HG03097 (cell line): ENCODE data around the gene GSPT1.
"Not testable (repeated sequence)": the region's sequence is repeated elsewhere in the genome, so short reads cannot be mapped to it uniquely, and the experiment has no call there.

Source experiments
- ATAC-seq: cut with Tn5 transposase; IDR thresholded peaks from one replicate; pipeline ENCODE4 v1.9.1; 2021; ENCODE audit not compliant: unreplicated experiment, low FRiP score

Gene GSPT1

DNA sequence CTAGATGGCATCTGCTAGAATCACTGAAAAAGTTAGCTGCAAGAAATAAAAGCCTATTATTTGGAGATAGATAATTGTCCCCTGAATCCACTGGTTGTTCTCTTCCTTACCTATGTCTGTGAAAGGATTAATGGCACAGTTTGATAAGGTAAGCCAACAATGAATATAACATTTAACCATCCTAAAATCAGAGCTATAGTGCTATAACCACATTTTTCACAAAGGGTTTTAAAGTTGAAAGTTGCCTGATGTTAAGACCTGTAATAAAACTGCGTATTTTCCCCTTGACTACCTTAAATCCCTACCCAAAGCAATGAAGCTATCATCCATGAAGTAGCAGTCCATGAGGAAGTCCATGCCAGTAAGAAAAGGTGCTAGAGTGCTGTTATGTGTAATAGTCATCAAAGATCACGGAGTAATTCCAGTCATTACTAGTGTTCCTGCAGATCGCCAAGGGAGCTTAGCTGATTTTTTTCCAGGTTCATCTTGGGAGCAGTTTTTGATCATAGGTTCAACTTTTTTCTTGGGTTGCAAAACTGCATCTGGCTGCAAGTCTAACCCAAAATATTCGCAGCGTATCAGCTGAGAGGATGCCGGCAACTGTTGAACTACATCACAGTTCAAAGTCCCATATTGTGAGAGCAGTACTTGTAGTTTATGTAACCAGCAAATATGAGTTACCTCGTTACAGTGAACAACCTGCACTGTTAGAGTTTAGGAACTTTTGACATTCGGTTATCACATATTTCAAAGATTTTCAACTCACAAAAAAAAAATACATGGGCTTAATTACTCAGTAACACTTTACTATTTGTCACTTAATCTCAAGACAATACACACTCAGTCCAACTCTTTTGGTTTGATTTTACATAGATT, 46.2 kb downstream of the GSPT1 start:
- no peak for ATAC-seq

DNA sequence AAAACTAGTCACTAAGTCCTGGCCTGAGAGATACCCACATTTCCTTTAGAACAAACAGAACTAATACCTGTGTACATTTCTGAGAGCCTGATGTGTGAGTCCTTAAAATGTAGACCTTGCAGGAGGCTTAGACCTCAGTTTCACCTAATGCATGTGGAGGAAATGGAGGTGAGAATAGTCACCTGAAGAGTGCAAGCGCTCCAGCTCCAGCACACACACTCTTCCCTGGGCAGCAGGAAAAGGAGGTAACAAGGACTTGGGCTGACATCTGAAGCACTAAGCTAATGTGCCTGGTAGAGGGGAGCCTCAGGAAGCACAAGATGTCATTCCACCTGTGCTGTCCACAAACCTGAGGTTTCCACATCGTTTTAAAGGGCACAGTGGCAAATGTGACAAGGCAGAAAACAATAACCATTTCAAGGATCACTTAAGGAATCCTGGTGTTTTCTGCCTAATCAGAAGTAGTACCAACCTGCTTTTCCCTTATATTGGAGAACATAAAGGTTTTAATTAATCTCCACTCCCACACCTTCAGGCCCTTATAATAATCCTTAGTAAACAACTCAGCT, 47.3 kb downstream of the GSPT1 start:
- ATAC-seq = no peak

DNA sequence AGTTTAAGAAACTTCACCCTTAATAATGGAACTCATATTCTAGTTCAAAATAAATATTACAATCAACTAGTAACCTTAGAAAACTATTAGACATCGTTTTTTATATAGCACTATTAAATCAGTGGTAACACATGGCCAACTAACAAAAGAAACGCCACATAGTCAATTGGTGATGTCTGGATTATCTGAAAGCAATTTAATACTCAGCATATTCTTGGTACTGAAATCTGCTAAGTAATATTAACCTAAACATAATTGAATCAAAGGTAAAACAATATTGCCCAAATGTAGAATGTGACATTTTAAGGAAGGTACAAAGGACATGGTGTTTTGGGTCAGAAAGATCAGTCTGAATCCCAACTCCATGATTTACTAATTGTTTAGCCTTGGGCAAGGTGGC, 53.3 kb downstream of the GSPT1 start:
- ATAC-seq = no peak

GRCh38 chr16:11857161-11857560, 58.6 kb downstream of the GSPT1 start:
- ATAC-seq = no peak

DNA sequence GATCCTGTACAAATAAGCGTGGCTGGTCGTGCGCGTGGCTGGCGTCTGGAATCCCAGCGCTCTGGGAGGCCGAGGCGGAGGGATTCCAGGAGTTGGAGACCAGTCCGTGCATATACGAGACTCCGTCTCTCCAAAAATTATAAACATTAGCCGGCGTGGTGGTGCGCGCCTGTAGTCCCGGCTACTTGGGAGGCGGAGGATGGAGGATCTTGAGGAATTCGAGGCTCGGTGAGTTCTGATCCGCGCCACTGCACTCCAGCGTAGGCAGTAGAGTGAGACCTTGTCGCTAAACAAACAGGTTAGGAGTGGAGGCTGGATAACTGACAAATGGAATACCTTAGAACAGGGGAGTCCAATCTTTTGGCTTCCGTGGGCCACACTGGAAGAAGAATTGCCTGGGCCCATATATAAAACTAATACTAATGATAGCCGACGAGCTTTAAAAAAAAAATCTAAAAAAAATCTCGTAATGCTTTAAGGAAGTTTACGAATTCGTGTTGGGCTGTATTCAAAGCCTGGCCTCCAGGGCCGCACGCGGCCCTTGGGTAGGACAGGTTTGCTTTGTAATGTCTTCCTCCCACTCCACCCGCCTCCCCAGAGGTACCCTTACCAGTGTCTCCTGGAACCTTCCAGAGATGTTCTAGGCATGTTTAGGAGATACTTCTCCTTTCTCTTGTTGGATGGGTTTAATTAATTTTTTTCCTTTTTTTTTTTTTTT, 63.5 kb downstream of the GSPT1 start:
- no peak for ATAC-seq

- ATAC-seq = peak; percentile 71
These were observed 64.3 kb downstream of the GSPT1 start, which contains the start of gene RSL1D1 for GRCh38 chr16:11851294-11852091. TSS of gene RSL1D1 (minus strand) at chr16:11851542. CDS start at chr16:11851512, 30 bp downstream.

DNA sequence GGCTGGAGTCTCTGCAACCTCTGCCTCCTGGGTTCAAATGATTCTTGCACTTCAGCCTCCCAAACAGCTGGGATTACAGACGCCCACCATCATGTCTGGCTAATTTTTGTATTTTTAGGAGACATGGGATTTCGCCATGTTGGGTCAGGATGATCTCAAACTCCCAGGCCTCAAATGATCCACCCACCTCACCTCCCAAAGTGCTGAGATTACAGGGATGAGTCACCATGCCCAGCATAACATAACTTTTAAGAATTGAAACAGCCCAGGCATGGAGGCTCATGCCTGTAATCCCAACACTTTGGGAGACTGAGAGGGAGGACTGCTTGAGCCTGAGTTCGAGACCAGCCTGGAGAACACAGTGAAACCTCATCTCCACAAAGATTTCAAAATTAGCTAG, 66.9 kb downstream of the GSPT1 start:
- no peak for ATAC-seq

DNA sequence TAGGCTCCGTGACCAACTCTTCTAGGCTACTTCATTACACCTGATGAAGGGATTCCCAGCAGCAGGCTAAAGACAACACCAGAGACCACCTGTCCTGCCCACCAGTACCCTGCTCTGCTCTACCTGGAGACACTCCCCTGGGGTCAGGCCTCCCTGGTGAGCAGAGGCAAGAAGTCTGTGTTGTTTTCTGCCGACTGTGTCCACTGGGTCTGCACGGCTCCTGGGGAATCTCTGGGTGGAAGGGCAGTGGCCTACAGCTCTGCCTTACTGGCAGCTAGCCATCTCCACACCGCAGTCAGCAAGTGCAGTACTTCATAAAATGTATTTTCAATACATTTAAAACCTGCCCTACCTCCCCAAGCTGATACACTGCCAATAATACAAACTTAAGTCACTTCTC, 71.3 kb downstream of the GSPT1 start:
- ATAC-seq = no peak

- no peak for ATAC-seq
These were observed 71.9 kb downstream of the GSPT1 start for GRCh38 chr16:11843861-11844260.

DNA sequence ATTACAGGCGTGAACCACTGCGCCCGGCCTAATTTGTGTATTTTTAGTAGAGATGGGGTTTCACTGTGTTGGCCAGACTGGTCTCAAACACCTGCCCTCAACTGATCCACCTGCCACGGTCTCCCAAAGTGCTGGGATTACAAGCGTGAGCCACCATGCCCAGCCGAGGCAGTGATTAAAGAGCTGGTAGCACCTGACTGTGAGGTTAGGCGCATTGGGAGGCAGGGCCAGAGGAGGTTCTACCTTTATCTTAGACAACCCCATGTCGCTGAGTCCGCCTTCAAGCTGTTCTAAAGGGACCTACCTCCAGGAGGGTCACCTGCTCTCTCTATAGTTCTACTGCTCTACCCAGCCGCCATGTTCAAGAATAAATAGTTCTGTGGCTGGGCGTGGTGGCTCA, 72.5 kb downstream of the GSPT1 start:
- no peak for ATAC-seq

GRCh38 chr16:11841026-11841425, 74.7 kb downstream of the GSPT1 start:
- no peak for ATAC-seq

- ATAC-seq = no peak
These were observed 79.0 kb downstream of the GSPT1 start for GRCh38 chr16:11836650-11837244.

- no peak for ATAC-seq
These were observed 79.7 kb downstream of the GSPT1 start for GRCh38 chr16:11835891-11836649.

GRCh38 chr16:11835309-11835708, 80.4 kb downstream of the GSPT1 start:
- ATAC-seq = no peak

- ATAC-seq = no peak
These were observed 81.6 kb downstream of the GSPT1 start for GRCh38 chr16:11833951-11834695.

- ATAC-seq = no peak
These were observed 87.1 kb downstream of the GSPT1 start for GRCh38 chr16:11828696-11829095.

DNA sequence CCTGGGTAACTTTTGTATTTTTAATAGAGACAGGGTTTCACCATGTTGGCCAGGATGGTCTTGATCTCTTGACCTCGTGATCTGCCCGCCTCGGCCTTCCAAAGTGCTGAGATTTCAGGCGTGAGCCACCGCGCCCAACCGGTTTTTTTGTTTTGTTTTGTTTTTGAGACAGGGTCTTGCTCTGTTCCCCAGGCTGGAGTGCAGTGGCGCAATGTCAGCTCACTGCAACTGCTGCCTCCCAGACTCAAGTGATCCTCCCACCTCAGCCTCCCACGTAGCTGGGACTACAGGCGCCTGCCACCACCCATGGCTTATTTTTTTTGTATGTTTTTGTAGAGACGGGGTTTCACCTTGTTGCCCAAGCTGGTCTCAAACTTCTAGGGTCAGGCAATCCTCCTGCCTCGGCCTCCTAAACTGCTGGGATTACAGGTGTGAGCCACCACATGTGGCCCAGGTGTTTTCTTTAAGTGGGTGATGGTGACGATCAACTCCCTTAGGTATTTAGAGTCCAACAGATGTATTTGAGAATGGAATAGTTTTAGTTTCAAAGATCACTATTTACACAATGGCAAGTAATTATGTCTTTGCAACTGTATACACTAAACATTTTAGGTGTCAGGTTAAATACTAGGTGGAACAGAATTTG, 90.1 kb downstream of the GSPT1 start:
- ATAC-seq = not testable (repeated sequence)

DNA sequence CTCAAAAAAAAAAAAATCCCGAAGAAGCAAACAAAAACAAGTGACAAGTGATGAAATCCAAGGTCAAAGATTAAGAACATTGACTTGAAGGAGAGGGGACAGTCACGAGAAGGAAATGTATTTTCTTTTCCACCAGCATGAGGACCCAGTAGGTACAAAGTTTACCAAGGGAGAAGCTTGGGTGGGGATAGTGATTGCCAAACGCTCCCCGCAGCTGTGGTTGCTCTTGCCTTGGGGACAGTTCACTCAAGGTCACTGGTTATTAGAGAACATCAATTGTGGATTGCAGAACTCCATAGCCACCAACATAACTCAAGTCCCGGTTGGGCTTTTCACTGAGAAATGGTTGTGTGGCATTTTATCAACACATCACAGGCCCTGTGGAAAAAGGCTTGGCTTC, 91.4 kb downstream of the GSPT1 start:
- ATAC-seq = no peak
